HG03095 (cell line): ENCODE measurements around the gene GCSAM.

Experiments
- ATAC-seq: cut with Tn5 transposase; IDR thresholded peaks from one replicate; pipeline ENCODE4 v1.9.1; 2021; ENCODE audit warnings: moderate library complexity; ENCODE audit not compliant: unreplicated experiment

The GCSAM gene

GRCh38 chr3:112129925-112130637 lies 3.0 kb downstream of the GCSAM start:
- ATAC-seq, result no peak

GRCh38 chr3:112128843-112129727 lies 4.0 kb downstream of the GCSAM start:
- peak; percentile 43 for ATAC-seq

GRCh38 chr3:112127522-112128494 lies 5.2 kb downstream of the GCSAM start:
- ATAC-seq, result no peak

GRCh38 chr3:112126511-112126911 lies 6.5 kb downstream of the GCSAM start:
- no peak for ATAC-seq

- no peak for ATAC-seq
These were observed 8.0 kb downstream of the GCSAM start for GRCh38 chr3:112124907-112125607.

GRCh38 chr3:112123548-112123947 lies 9.5 kb downstream of the GCSAM start:
- ATAC-seq, result no peak

- ATAC-seq, result no peak
These were observed 10.2 kb downstream of the GCSAM start for GRCh38 chr3:112122870-112123269.

GRCh38 chr3:112121577-112122547 lies 11.2 kb downstream of the GCSAM start:
- no peak for ATAC-seq

- ATAC-seq, result no peak
These were observed 12.8 kb downstream of the GCSAM start for GRCh38 chr3:112119962-112120836.

GRCh38 chr3:112117841-112118571 lies 15.0 kb downstream of the GCSAM start:
- peak; percentile 17 for ATAC-seq

GRCh38 chr3:112117415-112117814 lies 15.6 kb downstream of the GCSAM start:
- no peak for ATAC-seq

- no peak for ATAC-seq
These were observed 16.3 kb downstream of the GCSAM start for GRCh38 chr3:112116748-112117186.

- no peak for ATAC-seq
These were observed 17.2 kb downstream of the GCSAM start for GRCh38 chr3:112115806-112116383.

GRCh38 chr3:112115161-112115739 lies 17.8 kb downstream of the GCSAM start:
- peak; percentile 33 for ATAC-seq

GRCh38 chr3:112114576-112115160 lies 18.4 kb downstream of the GCSAM start:
- ATAC-seq, result peak; percentile 33

GRCh38 chr3:112111785-112112402 lies 21.2 kb downstream of the GCSAM start:
- ATAC-seq, result peak; percentile 46
